Testis (tissue), 2 donors: ENCODE measurements around the gene MUS81.

Experiments used
- CTCF ChIP-seq, 3 experiments: fragments of 450-650 bp in 2 of 3; fragments of 200-600 bp in 1 of 3; sonication (generic) in 1 of 3; IDR thresholded peaks; one replicate each; pipeline ENCODE4 v1.5.1; 2016 to 2019; ENCODE audit warnings: antibody characterized with exemption in 3 of 3, mild to moderate bottlenecking in 2 of 3, moderate library complexity in 1 of 3
- POLR2A ChIP-seq: fragments of 450-650 bp; IDR thresholded peaks from one replicate; pipeline ENCODE4 v1.6.1; 2017; ENCODE audit warnings: antibody characterized with exemption, mild to moderate bottlenecking, moderate library complexity

- TF ChIP-seq CTCF (IDR thresholded peaks at IDR 0.05) (no peak), POLR2A (no peak)
Observed at GRCh38 chr11:65870307-65870658, 10.1 kb downstream of the MUS81 start.
